ENCODE data around the gene EFS. TPM values are rescaled to one million over a fixed set of nuclear protein-coding genes. Genes with fewer than 3 reads are reported as not detected.

EFS gene
- total RNA-seq, 2 experiments from 2014 or later, result not detected

DNA sequence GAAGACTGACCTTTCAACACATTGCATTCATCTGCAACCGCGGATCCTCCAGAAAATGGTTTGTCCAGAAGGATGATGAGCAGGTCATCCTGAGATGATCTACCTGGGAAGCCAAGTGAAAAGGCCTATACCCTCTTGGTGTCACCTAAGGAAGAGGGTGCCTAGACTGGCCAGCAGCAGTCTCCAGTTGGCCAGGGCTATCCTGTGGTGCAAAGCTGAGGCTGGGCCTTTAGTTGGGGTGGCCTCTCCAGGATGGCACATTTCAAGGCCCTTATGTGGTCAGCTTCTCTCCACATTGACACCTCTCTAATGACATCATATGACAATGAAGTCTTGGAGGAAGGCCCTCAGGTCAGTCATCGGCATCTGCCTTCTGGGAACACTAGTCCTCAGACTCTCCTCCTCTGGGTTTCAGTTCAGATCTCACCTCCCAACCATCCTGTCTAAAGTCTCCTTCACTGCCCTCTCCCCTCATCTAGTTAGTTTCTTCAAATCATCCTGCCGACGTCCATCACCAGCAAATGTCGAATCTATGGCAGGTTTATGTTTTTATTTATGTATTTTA, 9.0 kb downstream of the EFS start:
- H3K27ac ChIP-seq (ENCODE audit: low read depth, low read length, poor library complexity, severe bottlenecking), result no peak overlapping the region
- H3K9me3 ChIP-seq (ENCODE audit: low read length), result no peaks in the 10 kb centered on the region
- no peak for TF ChIP-seq EZH2phosphoT487 (IDR thresholded peaks at IDR 0.05; ENCODE audit: borderline replicate concordance, low read depth, low read length)
- TF ChIP-seq, protein P1, sequence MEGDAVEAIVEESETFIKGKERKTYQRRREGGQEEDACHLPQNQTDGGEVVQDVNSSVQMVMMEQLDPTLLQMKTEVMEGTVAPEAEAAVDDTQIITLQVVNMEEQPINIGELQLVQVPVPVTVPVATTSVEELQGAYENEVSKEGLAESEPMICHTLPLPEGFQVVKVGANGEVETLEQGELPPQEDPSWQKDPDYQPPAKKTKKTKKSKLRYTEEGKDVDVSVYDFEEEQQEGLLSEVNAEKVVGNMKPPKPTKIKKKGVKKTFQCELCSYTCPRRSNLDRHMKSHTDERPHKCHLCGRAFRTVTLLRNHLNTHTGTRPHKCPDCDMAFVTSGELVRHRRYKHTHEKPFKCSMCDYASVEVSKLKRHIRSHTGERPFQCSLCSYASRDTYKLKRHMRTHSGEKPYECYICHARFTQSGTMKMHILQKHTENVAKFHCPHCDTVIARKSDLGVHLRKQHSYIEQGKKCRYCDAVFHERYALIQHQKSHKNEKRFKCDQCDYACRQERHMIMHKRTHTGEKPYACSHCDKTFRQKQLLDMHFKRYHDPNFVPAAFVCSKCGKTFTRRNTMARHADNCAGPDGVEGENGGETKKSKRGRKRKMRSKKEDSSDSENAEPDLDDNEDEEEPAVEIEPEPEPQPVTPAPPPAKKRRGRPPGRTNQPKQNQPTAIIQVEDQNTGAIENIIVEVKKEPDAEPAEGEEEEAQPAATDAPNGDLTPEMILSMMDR (conservative IDR thresholded peaks at IDR 0.05; ENCODE audit: low read length), result no peak
- ChIA-PET CTCF (ENCODE audit: unreplicated experiment) (no interaction called here), POLR2A (no interaction called here)
- no peaks in the 10 kb centered on the region for H4K20me1 ChIP-seq (ENCODE audit: insufficient read depth, low read length)
- no peak overlapping the region for H2AFZ ChIP-seq (ENCODE audit: low read length)
- no TSS peak for BruUV-seq (replicated peaks)
- H3K36me3 ChIP-seq (ENCODE audit: insufficient read depth, low read length), result no peaks in the 10 kb centered on the region
- H3K4me3 ChIP-seq (ENCODE audit: low read depth, low read length, poor library complexity, severe bottlenecking), result no peak overlapping the region
- H3K9me2 ChIP-seq (ENCODE audit: insufficient read depth, low read length), result no peaks in the 10 kb centered on the region
- intact Hi-C loops (cut with micrococcal nuclease; ENCODE audit: unreplicated experiment), result no loop called here
- DNase-seq (ENCODE audit: low spot score), result no peak
- H3K4me2 ChIP-seq (ENCODE audit: low read length), result no peak overlapping the region
- no peaks in the 10 kb centered on the region for H3K79me2 ChIP-seq (ENCODE audit: insufficient read depth, low read depth, low read length)
- H3K4me1 ChIP-seq (ENCODE audit: insufficient read depth, low read length, poor library complexity, severe bottlenecking), result no peaks in the 10 kb centered on the region

DNA sequence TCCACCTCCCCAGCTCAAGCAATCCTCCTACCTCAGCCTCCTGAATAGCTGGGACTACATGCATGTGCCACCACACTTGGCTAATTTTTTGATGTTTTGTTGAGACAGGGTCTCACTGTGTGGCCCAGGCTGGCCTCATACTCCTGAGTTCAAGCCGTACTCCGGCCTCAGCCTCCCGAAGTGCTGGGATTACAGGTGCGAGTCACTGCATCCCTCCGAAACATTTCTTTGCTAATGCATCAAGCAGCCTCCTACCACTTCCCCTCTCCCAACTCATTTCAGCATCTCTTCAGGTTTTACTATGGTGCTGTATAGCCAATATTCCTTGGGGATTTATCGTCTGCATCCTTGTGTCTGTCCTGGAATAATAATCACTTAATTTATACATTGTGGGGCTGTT, 10.0 kb downstream of the EFS start:
- H3K9me2 ChIP-seq (ENCODE audit: insufficient read depth, low read length), result no peaks in the 10 kb centered on the region
- ChIA-PET POLR2A (no interaction called here), CTCF (ENCODE audit: unreplicated experiment) (no interaction called here)
- H3K27ac ChIP-seq (ENCODE audit: low read depth, low read length, poor library complexity, severe bottlenecking), result no peak overlapping the region
- no peaks in the 10 kb centered on the region for H4K20me1 ChIP-seq (ENCODE audit: insufficient read depth, low read length)
- no peaks in the 10 kb centered on the region for H3K9me3 ChIP-seq (ENCODE audit: low read length)
- no peaks in the 10 kb centered on the region for H3K79me2 ChIP-seq (ENCODE audit: insufficient read depth, low read depth, low read length)
- DNase-seq (ENCODE audit: low spot score), result no peak
- H3K4me1 ChIP-seq (ENCODE audit: insufficient read depth, low read length, poor library complexity, severe bottlenecking), result no peaks in the 10 kb centered on the region
- H2AFZ ChIP-seq (ENCODE audit: low read length), result no peak overlapping the region
- no peak overlapping the region for H3K4me3 ChIP-seq (ENCODE audit: low read depth, low read length, poor library complexity, severe bottlenecking)
- intact Hi-C loops (cut with micrococcal nuclease; ENCODE audit: unreplicated experiment), result no loop called here
- TF ChIP-seq, protein P1 (conservative IDR thresholded peaks at IDR 0.05; ENCODE audit: low read length), result no peak
- no peak for TF ChIP-seq EZH2phosphoT487 (IDR thresholded peaks at IDR 0.05; ENCODE audit: borderline replicate concordance, low read depth, low read length)
- BruUV-seq (replicated peaks), result no TSS peak
- no peak overlapping the region for H3K4me2 ChIP-seq (ENCODE audit: low read length)
- no peaks in the 10 kb centered on the region for H3K36me3 ChIP-seq (ENCODE audit: insufficient read depth, low read length)

DNA sequence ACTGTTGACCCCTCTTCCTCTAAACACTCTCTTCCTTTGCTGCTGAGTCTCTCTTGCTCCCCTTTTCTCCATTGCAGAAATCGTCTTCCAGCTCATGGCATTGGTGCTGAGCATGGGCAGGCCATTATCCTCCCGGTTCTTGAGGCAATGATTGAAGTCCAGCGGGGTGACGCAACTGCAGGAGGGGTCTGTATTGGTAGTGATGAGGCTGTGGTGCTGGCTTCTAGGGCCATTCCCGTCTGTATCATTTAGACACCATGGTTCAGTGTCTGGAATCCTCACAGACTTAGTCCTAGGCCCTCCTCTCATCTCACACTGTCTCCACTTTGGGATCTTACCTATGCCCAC, 11.6 kb downstream of the EFS start:
- CTCF ChIA-PET (ENCODE audit: unreplicated experiment), result no interaction called here
- Histone ChIP-seq H3K9me2 (ENCODE audit: insufficient read depth, low read length) (no peaks in the 10 kb centered on the region), H4K20me1 (ENCODE audit: insufficient read depth, low read length) (no peaks in the 10 kb centered on the region), H3K4me3 (ENCODE audit: low read depth, low read length, poor library complexity, severe bottlenecking) (no peak overlapping the region), H3K9me3 (ENCODE audit: low read length) (no peaks in the 10 kb centered on the region), H3K79me2 (ENCODE audit: insufficient read depth, low read depth, low read length) (no peaks in the 10 kb centered on the region), H2AFZ (ENCODE audit: low read length) (no peak overlapping the region), H3K4me2 (ENCODE audit: low read length) (no peak overlapping the region), H3K4me1 (ENCODE audit: insufficient read depth, low read length, poor library complexity, severe bottlenecking) (no peaks in the 10 kb centered on the region), H3K27ac (ENCODE audit: low read depth, low read length, poor library complexity, severe bottlenecking) (no peak overlapping the region), H3K36me3 (ENCODE audit: insufficient read depth, low read length) (no peaks in the 10 kb centered on the region)
- POLR2A ChIA-PET, result interaction anchor here (0.9 kb wide), 1 partner anchor 10 kb away, joined by 3 read pairs; no protein-coding TSS in a partner anchor
- DNase-seq (ENCODE audit: low spot score), result no peak
- intact Hi-C loops (cut with micrococcal nuclease; ENCODE audit: unreplicated experiment), result no loop called here
- TF ChIP-seq EZH2phosphoT487 (IDR thresholded peaks at IDR 0.05; ENCODE audit: borderline replicate concordance, low read depth, low read length), result no peak
- TF ChIP-seq, protein P1 (conservative IDR thresholded peaks at IDR 0.05; ENCODE audit: low read length), result no peak
- no TSS peak for BruUV-seq (replicated peaks)

Measured in OCI-LY7 (cell line).